ENCODE data around the gene HPGD.

The HPGD gene

GRCh38 chr4:174554231-174554728 lies 32.0 kb upstream of the HPGD start:
- no peak for TF ChIP-seq CTCF (IDR thresholded peaks at IDR 0.05; ENCODE audit: borderline replicate concordance, insufficient read depth, low read depth, low read length)
- H3K4me3 ChIP-seq (ENCODE audit: low read depth, low read length): no peak overlapping the region

- TF ChIP-seq CTCF (IDR thresholded peaks at IDR 0.05; ENCODE audit: borderline replicate concordance, insufficient read depth, low read depth, low read length): no peak
- no peak overlapping the region for H3K4me3 ChIP-seq (ENCODE audit: low read depth, low read length)
These were observed 31.5 kb upstream of the HPGD start for GRCh38 chr4:174553828-174554227.

GRCh38 chr4:174553031-174553430 lies 30.7 kb upstream of the HPGD start:
- no peak overlapping the region for H3K4me3 ChIP-seq (ENCODE audit: low read depth, low read length)
- TF ChIP-seq CTCF (IDR thresholded peaks at IDR 0.05; ENCODE audit: borderline replicate concordance, insufficient read depth, low read depth, low read length): no peak

- no peak for TF ChIP-seq CTCF (IDR thresholded peaks at IDR 0.05; ENCODE audit: borderline replicate concordance, insufficient read depth, low read depth, low read length)
- no peak overlapping the region for H3K4me3 ChIP-seq (ENCODE audit: low read depth, low read length)
These were observed 28.3 kb upstream of the HPGD start for GRCh38 chr4:174550541-174550940.

GRCh38 chr4:174549721-174550120 lies 27.4 kb upstream of the HPGD start:
- no peak overlapping the region for H3K4me3 ChIP-seq (ENCODE audit: low read depth, low read length)
- TF ChIP-seq CTCF (IDR thresholded peaks at IDR 0.05; ENCODE audit: borderline replicate concordance, insufficient read depth, low read depth, low read length): no peak

GRCh38 chr4:174545268-174545667 lies 23.0 kb upstream of the HPGD start:
- no peak overlapping the region for H3K4me3 ChIP-seq (ENCODE audit: low read depth, low read length)
- no peak for TF ChIP-seq CTCF (IDR thresholded peaks at IDR 0.05; ENCODE audit: borderline replicate concordance, insufficient read depth, low read depth, low read length)

- H3K4me3 ChIP-seq (ENCODE audit: low read depth, low read length): no peak overlapping the region
- no peak for TF ChIP-seq CTCF (IDR thresholded peaks at IDR 0.05; ENCODE audit: borderline replicate concordance, insufficient read depth, low read depth, low read length)
These were observed 22.2 kb upstream of the HPGD start for GRCh38 chr4:174544496-174544895.

All from GM12875 (cell line).